HepG2 (cell line): ENCODE results near the gene PFDN1. TPM values are rescaled to one million over a fixed set of nuclear protein-coding genes. Genes with fewer than 3 reads are reported as not detected.

Experiments
- ATAC-seq: fragments of 200-7000 bp; cut with Tn5 transposase; 3 replicates; pipeline ENCODE4 v1.9.1; 2020; ENCODE audit warnings: mild to moderate bottlenecking, moderate library complexity
- BruUV-seq: library from RNA; stranded (reverse); fragments of 400-500 nt; replicated peaks from 2 replicates; lab custom pipeline; 2021; lab: Mats Ljungman, UMichigan
- CTCF ChIA-PET: fragments of 300-600 bp; formaldehyde crosslinking; extraction: SDS; loops from one replicate; lab custom pipeline; 2021; ENCODE audit warnings: low total read pairs, inconsistent platforms, low intra/inter-chr PET ratio; lab: Yijun Ruan, JAX
- POLR2A ChIA-PET: fragments of 350-600 bp; sonication (Branson Sonifier 250); formaldehyde crosslinking; loops from one replicate; lab custom pipeline; 2020; ENCODE audit warnings: antibody characterized with exemption, inconsistent platforms; lab: Yijun Ruan, JAX
- DNase-seq: peaks from one replicate; pipeline ENCODE4 v3.0.0-alpha.2; 2015; ENCODE audit warnings: low spot score
- FAIRE-seq: peaks from 3 replicates; lab custom pipeline; 2011; peaks lifted over from hg19 to GRCh38; lab: Jason Lieb, UNC
- H2AFZ ChIP-seq: one replicate; pipeline ENCODE4 v1.6.1; 2011; ENCODE audit warnings: low read length, inconsistent platforms
- H3K27ac ChIP-seq: fragments of 300-600 bp; 3 replicates; pipeline ENCODE4 v1.8.0; 2011; ENCODE audit warnings: mixed run types, mild to moderate bottlenecking, mixed read lengths, low read length, inconsistent platforms; ENCODE audit not compliant: insufficient read depth; ENCODE audit errors: extremely low read length
- H3K27me3 ChIP-seq, 2 experiments: fragments of 200-600 bp in 1 of 2; 2 replicates in 1 of 2; 3 replicates in 1 of 2; pipeline versions ENCODE4 v1.6.0 to v1.8.0; 2011; ENCODE audit warnings: low read length in 2 of 2, mild to moderate bottlenecking in 2 of 2, moderate library complexity in 2 of 2, inconsistent platforms in 1 of 2; ENCODE audit not compliant: insufficient read depth in 2 of 2, control insufficient read depth in 1 of 2
- H3K36me3 ChIP-seq, 2 experiments: fragments of 200-600 bp in 1 of 2; replicated peaks in 1 of 2; 2 replicates in 1 of 2; 3 replicates in 1 of 2; pipeline versions ENCODE4 v1.5.1 to v1.8.0; 2011; ENCODE audit warnings: low read length in 2 of 2, inconsistent platforms in 1 of 2; ENCODE audit not compliant: insufficient read depth in 2 of 2, control insufficient read depth in 1 of 2
- H3K4me1 ChIP-seq: 2 replicates; pipeline ENCODE4 v1.5.1; 2012; ENCODE audit warnings: low read length, inconsistent platforms; ENCODE audit not compliant: insufficient read depth
- H3K4me2 ChIP-seq: 2 replicates; pipeline ENCODE4 v1.6.0; 2011; ENCODE audit warnings: low read depth, low read length, inconsistent platforms
- H3K4me3 ChIP-seq, 3 experiments: fragments of 200-600 bp in 1 of 3; sonication (generic), shearing (Covaris generic) in 1 of 3; replicated peaks in 1 of 3; 2 replicates each; pipeline ENCODE4 v1.5.1; 2011 to 2016; ENCODE audit warnings: low read length in 3 of 3, inconsistent platforms in 2 of 3, low read depth in 2 of 3, mild to moderate bottlenecking in 2 of 3, control low read depth in 1 of 3, mixed read lengths in 1 of 3; ENCODE audit not compliant: insufficient read depth in 1 of 3
- H3K79me2 ChIP-seq: one replicate; pipeline ENCODE4 v1.6.1; 2011; ENCODE audit warnings: low read length, inconsistent platforms; ENCODE audit not compliant: insufficient read depth
- H3K9ac ChIP-seq: 2 replicates; pipeline ENCODE4 v1.6.0; 2011; ENCODE audit warnings: mild to moderate bottlenecking, low read depth, low read length, inconsistent platforms; ENCODE audit not compliant: insufficient read depth
- H3K9me3 ChIP-seq: 2 replicates; pipeline ENCODE4 v1.5.1; 2012; ENCODE audit warnings: mild to moderate bottlenecking, low read length
- H4K20me1 ChIP-seq: 2 replicates; pipeline ENCODE4 v1.6.0; 2011; ENCODE audit warnings: inconsistent platforms, mild to moderate bottlenecking, low read length, moderate library complexity; ENCODE audit not compliant: insufficient read depth
- AHR ChIP-seq: IDR thresholded peaks from 2 replicates; pipeline ENCODE4 v1.6.1; 2018; ENCODE audit warnings: missing genetic modification reagents, missing compliant biosample characterization
- ATM ChIP-seq: fragments of 450-650 bp; IDR thresholded peaks from 2 replicates; pipeline ENCODE4 v1.7.1; 2017; ENCODE audit warnings: mild to moderate bottlenecking, borderline replicate concordance
- NFAT5 ChIP-seq: sonication (generic); formaldehyde crosslinking; IDR thresholded peaks from 2 replicates; pipeline ENCODE4 v1.4.0; 2020; ENCODE audit warnings: missing genetic modification reagents
- SMARCC2 ChIP-seq: fragments of 450-650 bp; IDR thresholded peaks from 2 replicates; pipeline ENCODE4 v1.6.1; 2017; ENCODE audit warnings: antibody characterized with exemption, mild to moderate bottlenecking
- TBX3 ChIP-seq: fragments of 450-650 bp; IDR thresholded peaks from 2 replicates; pipeline ENCODE4 v1.6.1; 2017; ENCODE audit warnings: antibody characterized with exemption, mild to moderate bottlenecking, inconsistent platforms, borderline replicate concordance
- ZBTB49 ChIP-seq: sonication (generic); formaldehyde crosslinking; IDR thresholded peaks from 2 replicates; pipeline ENCODE4 v1.4.0; 2020; ENCODE audit warnings: missing genetic modification reagents, borderline replicate concordance
- ZNF776 ChIP-seq: sonication (generic); formaldehyde crosslinking; IDR thresholded peaks from 2 replicates; pipeline ENCODE4 v1.4.0; 2020; ENCODE audit warnings: mild to moderate bottlenecking, missing genetic modification reagents
- WGBS: methylation state at CpG from one replicate; pipeline ENCODE4 v1.1.6; 2017; ENCODE audit warnings: low lambda C conversion rate; 5-methylcytosine and 5-hydroxymethylcytosine counted together
- in situ Hi-C: cut with HindIII; loops from 2 replicates; pipeline ENCODE4 v1.10.0; 2017; ENCODE audit warnings: low pct_unique_long_range_greater_than_20kb; ENCODE audit not compliant: extremely low pct_ligation_motif_present
- intact Hi-C: fragments of 100-400 bp; cut with micrococcal nuclease; formaldehyde crosslinking; loops from one replicate; pipeline ENCODE4 v1.10.0; 2022; ENCODE audit not compliant: unreplicated experiment
- polyA plus RNA-seq, 8 experiments: library from polyadenylated mRNA; depleted of rRNA in 3 of 8; stranded (reverse) in 7 of 8; unstranded in 1 of 8; fragments of >200 nt; fragmentation: Illumina TruSeq in 4 of 8; extraction: Trizol in 4 of 8; gene quantifications; 2 replicates each; pipeline versions ENCODE4 v1.2.1 to v1.2.3, GENCODE V29; 2011 to 2016; ENCODE audit warnings: low read depth in 4 of 8, missing spikeins in 1 of 8, mixed read lengths in 1 of 8; ENCODE audit not compliant: insufficient read depth in 1 of 8
- total RNA-seq, 5 experiments: library from RNA; depleted of rRNA; stranded (reverse); fragments of >200 nt; fragmentation: Illumina TruSeq; extraction: Trizol; gene quantifications; 2 replicates each; pipeline ENCODE4 v1.2.3, GENCODE V29; 2016; ENCODE audit warnings: low read depth in 1 of 5
- TF ChIP-seq, protein P1 (sequence below): fragments of 450-650 bp; IDR thresholded peaks from 2 replicates; pipeline ENCODE4 v1.6.1; 2017; ENCODE audit warnings: mild to moderate bottlenecking
- TF ChIP-seq, protein P2 (sequence below): sonication (generic); formaldehyde crosslinking; IDR thresholded peaks from 2 replicates; pipeline ENCODE4 v1.4.0; 2020; ENCODE audit warnings: missing genetic modification reagents

Gene PFDN1
- total and polyA plus RNA-seq, 2 of the 13 experiments (the other 11 are each of a cell fraction or from before 2014, with no cell fraction given): 67.2 to 70.8 TPM

- no TSS peak for BruUV-seq
- CTCF ChIA-PET: no interaction called here
Observed at GRCh38 chr5:140309706-140310249, 6.9 kb upstream of the PFDN1 start.

More at GRCh38 chr5:140309706-140310249, 6.9 kb upstream of the PFDN1 start:
- Histone ChIP-seq H3K4me1 (peaks cover 42% of the 10 kb centered on the region), H3K36me3 (no peaks in the 10 kb centered on the region), H3K27ac (no peak overlapping the region), H4K20me1 (no peaks in the 10 kb centered on the region), H3K27me3 (no peaks in the 10 kb centered on the region; a peak in 1 of 5 replicates), H2AFZ (no peak overlapping the region), H3K9me3 (no peaks in the 10 kb centered on the region), H3K9ac (no peak overlapping the region), H3K79me2 (no peaks in the 10 kb centered on the region), H3K4me2 (no peak overlapping the region), H3K4me3 (no peak overlapping the region)
- in situ Hi-C loops: no loop called here
- DNase-seq: no peak
- POLR2A ChIA-PET: no interaction called here
- intact Hi-C loops: no loop called here
- FAIRE-seq: no peak
- 36% methylated on average over 3 of the region's 3 CpGs for WGBS
- no peak for ATAC-seq
- TF ChIP-seq ATM (no peak), SMARCC2 (no peak), AHR (CRISPR knock-in tag) (no peak), ZBTB49 (CRISPR knock-in tag) (no peak), NFAT5 (no peak), ZNF776 (CRISPR knock-in tag) (no peak), TBX3 (no peak)
- TF ChIP-seq, protein P1, sequence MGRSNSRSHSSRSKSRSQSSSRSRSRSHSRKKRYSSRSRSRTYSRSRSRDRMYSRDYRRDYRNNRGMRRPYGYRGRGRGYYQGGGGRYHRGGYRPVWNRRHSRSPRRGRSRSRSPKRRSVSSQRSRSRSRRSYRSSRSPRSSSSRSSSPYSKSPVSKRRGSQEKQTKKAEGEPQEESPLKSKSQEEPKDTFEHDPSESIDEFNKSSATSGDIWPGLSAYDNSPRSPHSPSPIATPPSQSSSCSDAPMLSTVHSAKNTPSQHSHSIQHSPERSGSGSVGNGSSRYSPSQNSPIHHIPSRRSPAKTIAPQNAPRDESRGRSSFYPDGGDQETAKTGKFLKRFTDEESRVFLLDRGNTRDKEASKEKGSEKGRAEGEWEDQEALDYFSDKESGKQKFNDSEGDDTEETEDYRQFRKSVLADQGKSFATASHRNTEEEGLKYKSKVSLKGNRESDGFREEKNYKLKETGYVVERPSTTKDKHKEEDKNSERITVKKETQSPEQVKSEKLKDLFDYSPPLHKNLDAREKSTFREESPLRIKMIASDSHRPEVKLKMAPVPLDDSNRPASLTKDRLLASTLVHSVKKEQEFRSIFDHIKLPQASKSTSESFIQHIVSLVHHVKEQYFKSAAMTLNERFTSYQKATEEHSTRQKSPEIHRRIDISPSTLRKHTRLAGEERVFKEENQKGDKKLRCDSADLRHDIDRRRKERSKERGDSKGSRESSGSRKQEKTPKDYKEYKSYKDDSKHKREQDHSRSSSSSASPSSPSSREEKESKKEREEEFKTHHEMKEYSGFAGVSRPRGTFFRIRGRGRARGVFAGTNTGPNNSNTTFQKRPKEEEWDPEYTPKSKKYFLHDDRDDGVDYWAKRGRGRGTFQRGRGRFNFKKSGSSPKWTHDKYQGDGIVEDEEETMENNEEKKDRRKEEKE: no peak
- TF ChIP-seq, protein P2, sequence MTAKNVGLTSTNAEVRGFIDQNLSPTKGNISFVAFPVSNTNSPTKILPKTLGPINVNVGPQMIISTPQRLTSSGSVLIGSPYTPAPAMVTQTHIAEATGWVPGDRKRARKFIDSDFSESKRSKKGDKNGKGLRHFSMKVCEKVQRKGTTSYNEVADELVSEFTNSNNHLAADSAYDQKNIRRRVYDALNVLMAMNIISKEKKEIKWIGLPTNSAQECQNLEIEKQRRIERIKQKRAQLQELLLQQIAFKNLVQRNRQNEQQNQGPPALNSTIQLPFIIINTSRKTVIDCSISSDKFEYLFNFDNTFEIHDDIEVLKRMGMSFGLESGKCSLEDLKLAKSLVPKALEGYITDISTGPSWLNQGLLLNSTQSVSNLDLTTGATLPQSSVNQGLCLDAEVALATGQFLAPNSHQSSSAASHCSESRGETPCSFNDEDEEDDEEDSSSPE (CRISPR knock-in tag): no peak
